ENCODE results near the gene TSPAN2. TPM values are rescaled to one million over a fixed set of nuclear protein-coding genes. Genes with fewer than 3 reads are reported as not detected.

TSPAN2 gene
- total and polyA plus RNA-seq, 4 donors, result 26.2 to 83.0 (median 39.5) TPM

DNA sequence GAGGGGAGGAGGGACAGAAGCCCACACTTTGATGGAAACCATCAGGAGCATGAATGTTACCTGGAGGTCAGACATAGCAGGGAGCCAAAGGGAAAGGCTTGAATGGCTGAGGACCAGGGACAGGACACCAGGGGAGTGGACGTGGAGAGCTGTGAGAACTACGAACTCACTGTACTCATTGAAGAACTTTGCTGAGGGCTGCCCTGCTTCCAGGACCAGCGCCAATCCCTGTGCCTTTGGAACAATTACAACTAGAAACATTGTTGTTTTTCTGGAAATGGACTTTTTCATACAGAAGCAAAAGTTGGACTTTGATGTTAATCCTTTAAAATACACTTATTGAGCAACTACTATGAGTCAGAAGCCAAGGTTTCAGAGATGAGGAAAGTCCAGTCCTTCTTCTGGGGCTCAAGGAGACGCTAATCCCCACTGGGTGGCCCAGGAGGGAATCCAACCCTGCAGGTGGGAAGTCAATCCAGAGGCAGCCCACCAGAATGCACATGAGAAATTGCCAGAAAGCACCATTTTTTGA lies 12.9 kb downstream of the TSPAN2 start:
- DNase-seq (peak in 1 of 2 donors; percentile 51), ATAC-seq (ENCODE audit: low FRiP score) (no peak)
- H3K9me3 ChIP-seq (ENCODE audit: control insufficient read depth, low read length), result no peaks in the 10 kb centered on the region
- H3K27me3 ChIP-seq (ENCODE audit: control insufficient read depth in 1 of 2, insufficient read depth in 2 of 2, low read length in 1 of 2), result no peaks in the 10 kb centered on the region
- intact Hi-C loops (cut with DNase I), result no loop called here
- peaks cover 9 to 12% of the 10 kb centered on the region in 2 donors for H3K4me1 ChIP-seq (ENCODE audit: control insufficient read depth in 1 of 2, insufficient read depth in 2 of 2, low read length in 2 of 2)
- peak overlapping the region in 1 of 2 donors; percentile 61 for H3K27ac ChIP-seq (ENCODE audit: low read depth in 1 of 2, low read length in 2 of 2)
- H3K36me3 ChIP-seq (ENCODE audit: control insufficient read depth in 1 of 2, insufficient read depth in 2 of 2, low read length in 1 of 2), result no peaks in the 10 kb centered on the region
- no peak overlapping the region for H3K4me3 ChIP-seq (ENCODE audit: low read length in 2 of 2)
- 7 to 8% methylated on average over 4 of the region's 4 CpGs for WGBS, 2 donors

DNA sequence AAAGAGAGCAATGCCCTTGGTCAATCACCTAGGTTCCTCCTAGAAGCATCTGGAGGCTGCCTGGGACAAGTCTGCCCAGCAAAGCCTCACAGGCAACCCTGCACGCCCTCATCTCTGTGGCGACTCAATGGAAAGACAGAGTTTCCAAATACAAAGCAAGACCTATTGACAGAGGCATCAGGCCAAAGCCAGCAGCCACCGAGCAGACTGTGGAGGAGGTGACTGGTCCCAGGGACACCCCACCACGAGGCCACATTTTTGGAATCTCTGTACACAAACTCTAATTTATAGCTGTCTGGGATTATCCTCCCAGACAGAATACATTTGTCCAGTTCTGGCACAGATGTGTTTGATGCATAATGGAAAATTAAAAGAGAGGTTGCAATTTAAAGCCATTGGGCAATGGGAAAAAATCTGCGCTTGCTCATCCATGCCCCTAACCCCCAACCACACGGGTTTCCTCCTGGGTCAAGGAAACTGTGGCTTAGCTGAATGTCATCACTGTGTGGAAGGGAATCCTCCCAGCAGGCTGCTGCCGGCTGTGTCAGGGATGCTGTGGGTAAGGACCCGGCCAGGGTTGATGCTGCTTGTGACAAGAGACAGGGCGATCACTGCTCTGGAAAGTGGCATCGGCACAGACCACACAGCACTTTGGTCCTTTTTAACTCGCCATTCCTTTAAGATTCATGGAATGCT lies 14.3 kb downstream of the TSPAN2 start:
- peaks cover 9 to 12% of the 10 kb centered on the region in 2 donors for H3K4me1 ChIP-seq (ENCODE audit: control insufficient read depth in 1 of 2, insufficient read depth in 2 of 2, low read length in 2 of 2)
- no peak overlapping the region for H3K4me3 ChIP-seq (ENCODE audit: low read length in 2 of 2)
- H3K36me3 ChIP-seq (ENCODE audit: control insufficient read depth in 1 of 2, insufficient read depth in 2 of 2, low read length in 1 of 2), result no peaks in the 10 kb centered on the region
- no peaks in the 10 kb centered on the region for H3K9me3 ChIP-seq (ENCODE audit: control insufficient read depth, low read length)
- ATAC-seq (ENCODE audit: low FRiP score) (peak; percentile 62), DNase-seq (peak in 1 of 2 donors; percentile 70)
- WGBS, 2 donors, result 24 to 35% methylated on average over 11 of the region's 11 CpGs
- H3K27me3 ChIP-seq (ENCODE audit: control insufficient read depth in 1 of 2, insufficient read depth in 2 of 2, low read length in 1 of 2), result no peaks in the 10 kb centered on the region
- H3K27ac ChIP-seq (ENCODE audit: low read depth in 1 of 2, low read length in 2 of 2), result peak overlapping the region; percentile 68 to 77
- intact Hi-C loops (cut with DNase I), result no loop called here

DNA sequence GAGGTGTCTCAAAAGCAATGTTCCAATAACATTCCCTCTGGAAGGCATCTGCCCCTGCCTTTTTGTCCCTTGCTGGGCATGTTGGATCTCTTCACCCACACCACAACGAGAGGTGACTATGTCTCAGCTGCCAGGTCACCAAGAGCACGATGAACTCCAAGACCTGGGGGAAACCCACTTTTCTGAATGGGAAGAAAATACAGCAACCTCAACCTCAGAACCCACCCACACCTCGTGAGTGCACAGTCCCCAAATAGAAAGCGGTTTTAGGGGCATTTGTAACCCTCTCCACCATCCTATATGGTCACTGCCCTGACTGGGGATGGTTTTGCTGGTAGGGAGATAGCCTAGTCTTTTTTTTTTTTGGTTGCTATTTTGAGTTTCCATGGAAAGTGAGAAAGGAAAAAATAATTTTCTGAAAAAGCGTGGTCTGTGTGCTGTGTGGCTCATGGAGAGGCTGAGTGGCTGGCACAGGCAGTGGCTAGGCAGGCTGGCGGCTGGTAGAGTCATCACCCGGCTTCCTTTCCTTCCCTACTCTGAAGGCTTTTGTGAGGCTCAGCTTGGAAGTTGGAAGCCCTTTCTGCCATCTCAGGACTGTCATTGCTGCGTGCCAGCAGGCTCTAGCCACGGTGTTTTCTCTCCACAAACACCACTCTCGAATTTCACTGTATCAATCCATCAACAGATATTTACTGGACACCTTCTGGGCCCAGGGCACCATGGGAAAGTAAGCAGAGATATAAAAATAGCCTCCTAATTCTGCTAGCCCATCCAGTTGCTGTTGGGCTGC lies 15.8 kb downstream of the TSPAN2 start:
- Histone ChIP-seq H3K9me3 (ENCODE audit: control insufficient read depth, low read length) (no peaks in the 10 kb centered on the region), H3K27me3 (ENCODE audit: control insufficient read depth in 1 of 2, insufficient read depth in 2 of 2, low read length in 1 of 2) (no peaks in the 10 kb centered on the region), H3K4me1 (ENCODE audit: control insufficient read depth in 1 of 2, insufficient read depth in 2 of 2, low read length in 2 of 2) (peaks cover 9 to 16% of the 10 kb centered on the region in 2 donors), H3K36me3 (ENCODE audit: control insufficient read depth in 1 of 2, insufficient read depth in 2 of 2, low read length in 1 of 2) (no peaks in the 10 kb centered on the region), H3K27ac (ENCODE audit: low read depth in 1 of 2, low read length in 2 of 2) (peak overlapping the region; percentile 77 to 96), H3K4me3 (ENCODE audit: low read length in 2 of 2) (no peak overlapping the region)
- ATAC-seq (ENCODE audit: low FRiP score) (peak; percentile 69), DNase-seq (peak in 1 of 2 donors; percentile 66)
- intact Hi-C loops (cut with DNase I), result no loop called here
- 13 to 20% methylated on average over 10 of the region's 10 CpGs for WGBS, 2 donors

DNA sequence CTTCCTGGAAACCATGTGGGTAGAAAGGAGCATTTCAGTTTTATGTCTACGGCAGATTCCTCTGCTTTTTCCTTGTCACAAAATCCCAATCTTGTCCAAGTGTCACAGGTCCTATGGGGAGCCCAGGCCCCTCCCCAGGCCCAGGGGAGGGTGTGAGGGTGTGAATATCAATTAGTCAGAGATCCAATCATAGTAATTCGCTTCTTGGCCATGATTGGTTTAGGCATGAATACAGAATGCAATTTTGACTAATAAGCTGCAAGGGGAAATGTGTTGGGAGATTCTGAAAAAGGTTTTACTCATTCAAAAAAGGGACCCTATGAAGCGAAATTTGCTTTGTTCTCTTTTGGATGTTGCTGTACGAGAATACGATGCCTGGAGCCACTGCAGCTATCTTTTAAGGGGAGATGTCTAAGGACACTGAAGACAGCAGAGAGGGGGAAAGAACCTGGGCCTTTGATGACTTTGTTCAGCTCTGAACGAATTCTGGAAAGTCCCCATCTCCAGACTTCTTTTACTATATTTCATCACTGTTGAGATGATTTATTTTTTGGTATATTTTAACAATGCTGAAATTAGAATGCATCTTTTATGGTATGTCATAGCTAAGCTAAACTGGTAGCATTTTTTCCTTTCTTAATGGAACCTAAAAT lies 18.2 kb downstream of the TSPAN2 start:
- no peaks in the 10 kb centered on the region for H3K27me3 ChIP-seq (ENCODE audit: control insufficient read depth in 1 of 2, insufficient read depth in 2 of 2, low read length in 1 of 2)
- DNase-seq (no peak), ATAC-seq (ENCODE audit: low FRiP score) (no peak)
- intact Hi-C loops (cut with DNase I), result no loop called here
- WGBS, 2 donors, result 86 to 87% methylated on average over 6 of the region's 6 CpGs
- H3K4me1 ChIP-seq (ENCODE audit: control insufficient read depth in 1 of 2, insufficient read depth in 2 of 2, low read length in 2 of 2), result peaks cover 8 to 16% of the 10 kb centered on the region in 2 donors
- H3K36me3 ChIP-seq (ENCODE audit: control insufficient read depth in 1 of 2, insufficient read depth in 2 of 2, low read length in 1 of 2), result no peaks in the 10 kb centered on the region
- no peaks in the 10 kb centered on the region for H3K9me3 ChIP-seq (ENCODE audit: control insufficient read depth, low read length)
- H3K27ac ChIP-seq (ENCODE audit: low read depth in 1 of 2, low read length in 2 of 2), result peak overlapping the region in 1 of 2 donors; percentile 38
- no peak overlapping the region for H3K4me3 ChIP-seq (ENCODE audit: low read length in 2 of 2)

DNA sequence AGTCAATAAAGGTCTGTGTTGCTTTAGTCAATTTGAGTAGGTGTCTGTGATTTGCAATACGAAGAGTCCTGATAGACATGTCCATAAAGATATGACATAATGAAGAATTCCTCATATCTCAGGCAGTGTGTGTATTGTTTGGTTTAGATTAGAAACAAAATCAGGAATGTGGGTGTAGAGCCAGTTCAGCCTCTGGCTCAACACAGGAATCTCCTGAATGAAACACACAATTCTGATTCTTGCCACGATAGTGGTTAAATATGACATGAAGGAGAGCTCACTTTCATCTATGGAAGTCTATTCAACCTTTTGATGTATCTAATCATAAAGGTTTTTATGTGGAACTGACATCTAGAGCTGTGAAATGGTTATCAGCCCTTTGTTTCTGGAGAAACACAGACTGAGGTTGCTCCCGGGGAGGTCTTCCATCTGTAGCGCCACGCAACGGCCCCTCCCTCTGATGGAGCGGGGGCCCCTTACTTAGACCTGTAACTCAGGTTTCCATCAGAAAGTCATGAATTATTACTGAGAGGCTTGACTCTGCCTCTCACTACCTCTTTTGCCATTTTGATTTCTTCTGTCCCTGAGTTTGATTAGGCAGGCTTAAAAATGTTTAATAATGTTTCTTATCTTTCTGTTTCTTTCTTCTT lies 19.5 kb downstream of the TSPAN2 start:
- ATAC-seq (ENCODE audit: low FRiP score) (no peak), DNase-seq (no peak)
- Histone ChIP-seq H3K27me3 (ENCODE audit: control insufficient read depth in 1 of 2, insufficient read depth in 2 of 2, low read length in 1 of 2) (no peaks in the 10 kb centered on the region), H3K36me3 (ENCODE audit: control insufficient read depth in 1 of 2, insufficient read depth in 2 of 2, low read length in 1 of 2) (no peaks in the 10 kb centered on the region), H3K4me1 (ENCODE audit: control insufficient read depth in 1 of 2, insufficient read depth in 2 of 2, low read length in 2 of 2) (peaks cover 4 to 10% of the 10 kb centered on the region in 2 donors), H3K27ac (ENCODE audit: low read depth in 1 of 2, low read length in 2 of 2) (peak overlapping the region; percentile 49 to 94), H3K9me3 (ENCODE audit: control insufficient read depth, low read length) (no peaks in the 10 kb centered on the region), H3K4me3 (ENCODE audit: low read length in 2 of 2) (no peak overlapping the region)
- intact Hi-C loops (cut with DNase I), result no loop called here
- 46 to 58% methylated on average over 7 of the region's 7 CpGs for WGBS, 2 donors

DNA sequence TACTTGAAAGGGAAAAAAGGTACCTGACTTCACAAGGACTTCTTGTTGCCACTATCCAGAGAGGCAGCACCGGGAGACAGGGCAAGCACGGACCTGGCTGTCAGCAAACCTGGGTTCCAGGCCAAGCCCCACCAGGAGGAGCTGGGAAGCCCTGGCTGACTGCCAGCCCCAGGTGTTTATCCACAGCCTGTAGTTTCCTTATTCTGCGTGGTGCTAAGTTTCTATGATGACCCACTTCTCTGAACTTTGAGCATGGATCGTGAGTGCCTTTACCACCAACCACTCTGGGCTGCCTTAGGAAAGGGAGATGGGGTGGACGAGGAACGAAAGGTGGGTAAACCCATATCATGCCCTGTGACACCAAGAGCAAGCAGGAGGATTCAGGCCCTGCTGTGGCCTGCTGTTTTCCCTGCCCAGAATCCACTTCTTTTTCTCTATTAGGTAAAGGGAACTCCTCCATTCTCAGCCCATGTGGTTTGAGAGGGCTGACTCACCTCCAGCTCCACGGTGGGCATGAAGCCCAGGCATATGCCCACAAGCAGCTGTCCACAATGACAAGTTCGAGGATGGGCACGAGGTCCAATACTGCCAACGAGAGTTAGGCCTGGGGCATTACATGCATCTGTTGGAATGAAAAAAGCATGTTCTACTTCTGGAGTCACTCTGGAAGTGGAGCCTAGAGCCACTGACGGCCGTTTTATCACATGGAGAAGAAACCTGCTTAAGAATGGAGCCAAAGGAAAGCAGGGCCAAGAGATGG lies 20.3 kb downstream of the TSPAN2 start:
- WGBS, 2 donors, result 38 to 42% methylated on average over 12 of the region's 12 CpGs
- intact Hi-C loops (cut with DNase I), result no loop called here
- Histone ChIP-seq H3K36me3 (ENCODE audit: control insufficient read depth in 1 of 2, insufficient read depth in 2 of 2, low read length in 1 of 2) (no peaks in the 10 kb centered on the region), H3K4me3 (ENCODE audit: low read length in 2 of 2) (no peak overlapping the region), H3K27me3 (ENCODE audit: control insufficient read depth in 1 of 2, insufficient read depth in 2 of 2, low read length in 1 of 2) (no peaks in the 10 kb centered on the region), H3K27ac (ENCODE audit: low read depth in 1 of 2, low read length in 2 of 2) (peak overlapping the region; percentile 4 to 94), H3K4me1 (ENCODE audit: control insufficient read depth in 1 of 2, insufficient read depth in 2 of 2, low read length in 2 of 2) (peaks cover 1 to 6% of the 10 kb centered on the region in 2 donors), H3K9me3 (ENCODE audit: control insufficient read depth, low read length) (no peaks in the 10 kb centered on the region)
- ATAC-seq (ENCODE audit: low FRiP score) (peak; percentile 57), DNase-seq (peak; percentile 75 to 82)

DNA sequence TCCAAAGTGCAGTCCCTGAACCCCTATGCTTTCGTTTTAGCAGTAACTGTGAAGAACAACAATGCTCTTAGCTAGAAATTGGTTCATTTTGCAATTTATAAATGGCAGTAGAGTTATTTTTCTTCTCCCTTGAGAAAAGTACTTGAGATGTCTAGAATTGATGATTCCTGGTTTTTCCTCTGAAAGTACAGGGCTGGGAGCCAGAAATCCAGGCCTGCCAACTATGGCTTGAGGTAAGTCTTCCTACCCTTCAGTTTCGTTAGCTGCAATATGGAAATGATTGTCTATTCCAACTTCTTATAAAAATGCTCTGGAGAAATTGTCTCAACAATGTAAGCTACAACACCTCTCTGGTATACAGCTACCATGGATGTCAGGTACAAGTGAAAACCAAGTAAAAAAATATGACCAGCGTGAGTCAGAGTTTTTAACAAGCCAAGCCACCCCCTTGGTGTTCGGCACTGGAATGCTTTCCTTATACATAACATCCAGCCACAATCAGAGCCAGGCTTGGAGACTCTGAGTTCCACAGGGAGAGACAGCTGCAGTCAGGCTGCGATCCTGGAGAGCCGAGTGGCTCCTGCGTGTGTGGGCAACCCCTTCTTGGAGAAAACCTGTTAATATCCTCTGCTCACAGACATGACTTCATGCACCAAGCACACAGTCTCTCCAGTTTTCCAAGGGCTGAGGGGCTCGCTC lies 22.0 kb downstream of the TSPAN2 start:
- ATAC-seq (ENCODE audit: low FRiP score) (peak; percentile 75), DNase-seq (peak in 1 of 2 donors; percentile 67)
- H3K27me3 ChIP-seq (ENCODE audit: control insufficient read depth in 1 of 2, insufficient read depth in 2 of 2, low read length in 1 of 2), result no peaks in the 10 kb centered on the region
- no peaks in the 10 kb centered on the region for H3K36me3 ChIP-seq (ENCODE audit: control insufficient read depth in 1 of 2, insufficient read depth in 2 of 2, low read length in 1 of 2)
- H3K9me3 ChIP-seq (ENCODE audit: control insufficient read depth, low read length), result no peaks in the 10 kb centered on the region
- WGBS, 2 donors, result 4 to 8% methylated on average over 8 of the region's 8 CpGs
- intact Hi-C loops (cut with DNase I), result no loop called here
- no peak overlapping the region for H3K4me3 ChIP-seq (ENCODE audit: low read length in 2 of 2)
- peak overlapping the region; percentile 88 to 93 for H3K27ac ChIP-seq (ENCODE audit: low read depth in 1 of 2, low read length in 2 of 2)
- peaks cover 0 to 4% of the 10 kb centered on the region in 2 donors for H3K4me1 ChIP-seq (ENCODE audit: control insufficient read depth in 1 of 2, insufficient read depth in 2 of 2, low read length in 2 of 2)
